H1 (cell line): ENCODE measurements around the gene ARMC5. TPM values are rescaled to one million over a fixed set of nuclear protein-coding genes. Genes with fewer than 3 reads are reported as not detected.

Source experiments
- CTBP2 ChIP-seq: IDR thresholded peaks from 2 replicates; pipeline ENCODE4 v1.7.0; 2011; ENCODE audit warnings: borderline replicate concordance, mild to moderate bottlenecking, moderate library complexity, mixed read lengths, low read length; ENCODE audit not compliant: insufficient read depth, insufficient read length
- KDM4A ChIP-seq: IDR thresholded peaks from one replicate; pipeline ENCODE4 v1.7.1; 2012; ENCODE audit warnings: low read depth, mild to moderate bottlenecking, moderate library complexity, low read length, inconsistent platforms; ENCODE audit not compliant: severe bottlenecking
- SIN3A ChIP-seq, 2 experiments: IDR thresholded peaks in 1 of 2; conservative IDR thresholded peaks in 1 of 2; 2 replicates each; pipeline ENCODE4 v1.6.1; 2011 to 2012; ENCODE audit warnings: low read length in 2 of 2, improper control_type of control experiment in 1 of 2, low read depth in 1 of 2, mild to moderate bottlenecking in 1 of 2
- SP2 ChIP-seq: IDR thresholded peaks from 2 replicates; pipeline ENCODE4 v1.6.1; 2012; ENCODE audit warnings: mild to moderate bottlenecking, low read length, inconsistent platforms
- SP4 ChIP-seq: IDR thresholded peaks from 2 replicates; pipeline ENCODE4 v1.6.1; 2012; ENCODE audit warnings: low read length, inconsistent platforms
- polyA plus RNA-seq, 7 experiments: library from polyadenylated mRNA; depleted of rRNA in 3 of 7; stranded (reverse) in 5 of 7; unstranded in 2 of 7; fragments of >200 nt in 5 of 7; fragments of 200-250 nt in 2 of 7; gene quantifications; 1 replicate in 5 of 7; 2 replicates in 1 of 7; 4 replicates in 1 of 7; pipeline versions ENCODE4 v1.2.1 to v1.2.3, GENCODE V29; 2011 to 2013; ENCODE audit warnings: missing spikeins in 2 of 7, mixed read lengths in 2 of 7
- total RNA-seq: library from RNA; stranded (reverse); fragmentation: NEBNext Ultra II Directional; extraction: Animal tissue kit (Norgen Biotek cat#: 25700); gene quantifications from 2 replicates; pipeline ENCODE4 v1.2.1, GENCODE V29; 2021
- TF ChIP-seq, protein P1 (sequence below): fragments of 300-600 bp; sonication (generic); IDR thresholded peaks from 2 replicates; pipeline ENCODE4 v1.7.1; 2012; ENCODE audit warnings: low read length, moderate library complexity, mild to moderate bottlenecking, inconsistent platforms; ENCODE audit not compliant: insufficient replicate concordance

The ARMC5 gene
- total and polyA plus RNA-seq, 2 of the 8 experiments (the other 6 are each of a cell fraction or from before 2014, with no cell fraction given), result 7.8 to 8.7 TPM

DNA sequence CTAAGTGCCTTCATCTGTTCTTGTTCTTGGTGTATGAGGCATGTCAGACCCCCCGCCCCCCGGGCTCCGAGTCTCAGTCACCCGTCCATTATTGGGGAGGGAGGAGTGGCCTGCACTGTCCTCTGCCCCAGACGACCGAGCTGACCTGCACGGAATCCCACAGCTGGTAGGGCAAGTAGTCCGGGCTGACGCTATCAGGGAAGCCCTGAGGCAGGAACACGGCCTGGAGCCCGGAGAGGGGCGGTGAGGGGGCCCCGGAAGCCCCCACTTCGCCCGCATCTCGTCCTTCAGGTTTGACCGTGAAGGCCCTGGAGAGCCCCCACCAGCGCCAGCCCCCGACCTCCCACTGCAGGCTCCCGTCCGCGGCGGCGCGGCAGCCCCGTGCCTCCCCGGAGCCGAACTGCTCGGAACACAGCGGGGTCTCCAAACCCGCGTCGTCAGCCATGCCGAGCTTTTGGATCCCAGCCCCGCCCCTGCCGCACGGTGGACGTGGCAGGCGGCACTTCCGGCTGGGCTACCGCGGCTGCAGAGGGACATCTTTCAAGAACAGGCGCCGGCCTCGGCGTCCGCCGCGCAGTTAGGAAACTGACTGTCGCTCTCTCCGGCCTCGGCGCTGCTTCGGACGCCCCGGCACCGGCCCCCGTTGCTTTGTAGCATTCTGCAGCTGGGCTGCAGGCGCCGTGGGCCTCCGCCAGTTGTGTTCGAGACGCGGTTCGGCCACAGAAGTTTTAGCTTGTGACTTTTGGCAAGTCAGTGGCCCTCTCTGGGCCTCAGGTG is 48.8 kb downstream of the ARMC5 start, which contains the start of gene RUSF1 (continued):
- TF ChIP-seq CTBP2 (no peak), SP4 (no peak), SIN3A (conservative IDR thresholded peaks at IDR 0.05 in 1 of 2, IDR thresholded peaks at IDR 0.05 in 1 of 2; ENCODE audit: low read depth in 1 of 2, low read length in 2 of 2) (peak; percentile 51 to 72; a peak in 2 of 4 replicates), SP2 (no peak), KDM4A (peak; percentile 68)
- TF ChIP-seq, protein P1, sequence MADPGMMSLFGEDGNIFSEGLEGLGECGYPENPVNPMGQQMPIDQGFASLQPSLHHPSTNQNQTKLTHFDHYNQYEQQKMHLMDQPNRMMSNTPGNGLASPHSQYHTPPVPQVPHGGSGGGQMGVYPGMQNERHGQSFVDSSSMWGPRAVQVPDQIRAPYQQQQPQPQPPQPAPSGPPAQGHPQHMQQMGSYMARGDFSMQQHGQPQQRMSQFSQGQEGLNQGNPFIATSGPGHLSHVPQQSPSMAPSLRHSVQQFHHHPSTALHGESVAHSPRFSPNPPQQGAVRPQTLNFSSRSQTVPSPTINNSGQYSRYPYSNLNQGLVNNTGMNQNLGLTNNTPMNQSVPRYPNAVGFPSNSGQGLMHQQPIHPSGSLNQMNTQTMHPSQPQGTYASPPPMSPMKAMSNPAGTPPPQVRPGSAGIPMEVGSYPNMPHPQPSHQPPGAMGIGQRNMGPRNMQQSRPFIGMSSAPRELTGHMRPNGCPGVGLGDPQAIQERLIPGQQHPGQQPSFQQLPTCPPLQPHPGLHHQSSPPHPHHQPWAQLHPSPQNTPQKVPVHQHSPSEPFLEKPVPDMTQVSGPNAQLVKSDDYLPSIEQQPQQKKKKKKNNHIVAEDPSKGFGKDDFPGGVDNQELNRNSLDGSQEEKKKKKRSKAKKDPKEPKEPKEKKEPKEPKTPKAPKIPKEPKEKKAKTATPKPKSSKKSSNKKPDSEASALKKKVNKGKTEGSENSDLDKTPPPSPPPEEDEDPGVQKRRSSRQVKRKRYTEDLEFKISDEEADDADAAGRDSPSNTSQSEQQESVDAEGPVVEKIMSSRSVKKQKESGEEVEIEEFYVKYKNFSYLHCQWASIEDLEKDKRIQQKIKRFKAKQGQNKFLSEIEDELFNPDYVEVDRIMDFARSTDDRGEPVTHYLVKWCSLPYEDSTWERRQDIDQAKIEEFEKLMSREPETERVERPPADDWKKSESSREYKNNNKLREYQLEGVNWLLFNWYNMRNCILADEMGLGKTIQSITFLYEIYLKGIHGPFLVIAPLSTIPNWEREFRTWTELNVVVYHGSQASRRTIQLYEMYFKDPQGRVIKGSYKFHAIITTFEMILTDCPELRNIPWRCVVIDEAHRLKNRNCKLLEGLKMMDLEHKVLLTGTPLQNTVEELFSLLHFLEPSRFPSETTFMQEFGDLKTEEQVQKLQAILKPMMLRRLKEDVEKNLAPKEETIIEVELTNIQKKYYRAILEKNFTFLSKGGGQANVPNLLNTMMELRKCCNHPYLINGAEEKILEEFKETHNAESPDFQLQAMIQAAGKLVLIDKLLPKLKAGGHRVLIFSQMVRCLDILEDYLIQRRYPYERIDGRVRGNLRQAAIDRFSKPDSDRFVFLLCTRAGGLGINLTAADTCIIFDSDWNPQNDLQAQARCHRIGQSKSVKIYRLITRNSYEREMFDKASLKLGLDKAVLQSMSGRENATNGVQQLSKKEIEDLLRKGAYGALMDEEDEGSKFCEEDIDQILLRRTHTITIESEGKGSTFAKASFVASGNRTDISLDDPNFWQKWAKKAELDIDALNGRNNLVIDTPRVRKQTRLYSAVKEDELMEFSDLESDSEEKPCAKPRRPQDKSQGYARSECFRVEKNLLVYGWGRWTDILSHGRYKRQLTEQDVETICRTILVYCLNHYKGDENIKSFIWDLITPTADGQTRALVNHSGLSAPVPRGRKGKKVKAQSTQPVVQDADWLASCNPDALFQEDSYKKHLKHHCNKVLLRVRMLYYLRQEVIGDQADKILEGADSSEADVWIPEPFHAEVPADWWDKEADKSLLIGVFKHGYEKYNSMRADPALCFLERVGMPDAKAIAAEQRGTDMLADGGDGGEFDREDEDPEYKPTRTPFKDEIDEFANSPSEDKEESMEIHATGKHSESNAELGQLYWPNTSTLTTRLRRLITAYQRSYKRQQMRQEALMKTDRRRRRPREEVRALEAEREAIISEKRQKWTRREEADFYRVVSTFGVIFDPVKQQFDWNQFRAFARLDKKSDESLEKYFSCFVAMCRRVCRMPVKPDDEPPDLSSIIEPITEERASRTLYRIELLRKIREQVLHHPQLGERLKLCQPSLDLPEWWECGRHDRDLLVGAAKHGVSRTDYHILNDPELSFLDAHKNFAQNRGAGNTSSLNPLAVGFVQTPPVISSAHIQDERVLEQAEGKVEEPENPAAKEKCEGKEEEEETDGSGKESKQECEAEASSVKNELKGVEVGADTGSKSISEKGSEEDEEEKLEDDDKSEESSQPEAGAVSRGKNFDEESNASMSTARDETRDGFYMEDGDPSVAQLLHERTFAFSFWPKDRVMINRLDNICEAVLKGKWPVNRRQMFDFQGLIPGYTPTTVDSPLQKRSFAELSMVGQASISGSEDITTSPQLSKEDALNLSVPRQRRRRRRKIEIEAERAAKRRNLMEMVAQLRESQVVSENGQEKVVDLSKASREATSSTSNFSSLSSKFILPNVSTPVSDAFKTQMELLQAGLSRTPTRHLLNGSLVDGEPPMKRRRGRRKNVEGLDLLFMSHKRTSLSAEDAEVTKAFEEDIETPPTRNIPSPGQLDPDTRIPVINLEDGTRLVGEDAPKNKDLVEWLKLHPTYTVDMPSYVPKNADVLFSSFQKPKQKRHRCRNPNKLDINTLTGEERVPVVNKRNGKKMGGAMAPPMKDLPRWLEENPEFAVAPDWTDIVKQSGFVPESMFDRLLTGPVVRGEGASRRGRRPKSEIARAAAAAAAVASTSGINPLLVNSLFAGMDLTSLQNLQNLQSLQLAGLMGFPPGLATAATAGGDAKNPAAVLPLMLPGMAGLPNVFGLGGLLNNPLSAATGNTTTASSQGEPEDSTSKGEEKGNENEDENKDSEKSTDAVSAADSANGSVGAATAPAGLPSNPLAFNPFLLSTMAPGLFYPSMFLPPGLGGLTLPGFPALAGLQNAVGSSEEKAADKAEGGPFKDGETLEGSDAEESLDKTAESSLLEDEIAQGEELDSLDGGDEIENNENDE, result no peak
- TF ChIP-seq, all 59 proteins: peak for 15
